Sigmoid colon (tissue), 4 donors: ENCODE results near the gene DYSF.

Source experiments
- EP300 ChIP-seq, 4 donors: sonication (generic); formaldehyde crosslinking; IDR thresholded peaks; one replicate each; pipeline ENCODE4 v1.6.1; 2017; ENCODE audit warnings: antibody characterized with exemption in 4 of 4
- POLR2A ChIP-seq, 2 donors: fragments of 450-650 bp; IDR thresholded peaks; one replicate each; pipeline ENCODE4 v1.6.1; 2016; ENCODE audit warnings: antibody characterized with exemption in 2 of 2, mild to moderate bottlenecking in 2 of 2, moderate library complexity in 2 of 2
- TF ChIP-seq, protein P1 (sequence below), 4 experiments: fragments of 450-650 bp in 3 of 4; fragments of 200-600 bp in 1 of 4; IDR thresholded peaks; one replicate each; pipeline ENCODE4 v1.5.1; 2016 to 2019; ENCODE audit warnings: antibody characterized with exemption in 4 of 4, mild to moderate bottlenecking in 3 of 4, moderate library complexity in 2 of 4

GRCh38 chr2:71459084-71459431, 5.7 kb downstream of the DYSF start:
- TF ChIP-seq, protein P1, sequence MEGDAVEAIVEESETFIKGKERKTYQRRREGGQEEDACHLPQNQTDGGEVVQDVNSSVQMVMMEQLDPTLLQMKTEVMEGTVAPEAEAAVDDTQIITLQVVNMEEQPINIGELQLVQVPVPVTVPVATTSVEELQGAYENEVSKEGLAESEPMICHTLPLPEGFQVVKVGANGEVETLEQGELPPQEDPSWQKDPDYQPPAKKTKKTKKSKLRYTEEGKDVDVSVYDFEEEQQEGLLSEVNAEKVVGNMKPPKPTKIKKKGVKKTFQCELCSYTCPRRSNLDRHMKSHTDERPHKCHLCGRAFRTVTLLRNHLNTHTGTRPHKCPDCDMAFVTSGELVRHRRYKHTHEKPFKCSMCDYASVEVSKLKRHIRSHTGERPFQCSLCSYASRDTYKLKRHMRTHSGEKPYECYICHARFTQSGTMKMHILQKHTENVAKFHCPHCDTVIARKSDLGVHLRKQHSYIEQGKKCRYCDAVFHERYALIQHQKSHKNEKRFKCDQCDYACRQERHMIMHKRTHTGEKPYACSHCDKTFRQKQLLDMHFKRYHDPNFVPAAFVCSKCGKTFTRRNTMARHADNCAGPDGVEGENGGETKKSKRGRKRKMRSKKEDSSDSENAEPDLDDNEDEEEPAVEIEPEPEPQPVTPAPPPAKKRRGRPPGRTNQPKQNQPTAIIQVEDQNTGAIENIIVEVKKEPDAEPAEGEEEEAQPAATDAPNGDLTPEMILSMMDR (IDR thresholded peaks at IDR 0.05) = no peak
- TF ChIP-seq POLR2A (IDR thresholded peaks at IDR 0.05) (no peak), EP300 (IDR thresholded peaks at IDR 0.05) (no peak)
